ENCODE measurements around the gene MZF1. TPM values are rescaled to one million over a fixed set of nuclear protein-coding genes. Genes with fewer than 3 reads are reported as not detected.

MZF1 gene
- total RNA-seq, 1 experiment from 2014 or later: 33.0 TPM

DNA sequence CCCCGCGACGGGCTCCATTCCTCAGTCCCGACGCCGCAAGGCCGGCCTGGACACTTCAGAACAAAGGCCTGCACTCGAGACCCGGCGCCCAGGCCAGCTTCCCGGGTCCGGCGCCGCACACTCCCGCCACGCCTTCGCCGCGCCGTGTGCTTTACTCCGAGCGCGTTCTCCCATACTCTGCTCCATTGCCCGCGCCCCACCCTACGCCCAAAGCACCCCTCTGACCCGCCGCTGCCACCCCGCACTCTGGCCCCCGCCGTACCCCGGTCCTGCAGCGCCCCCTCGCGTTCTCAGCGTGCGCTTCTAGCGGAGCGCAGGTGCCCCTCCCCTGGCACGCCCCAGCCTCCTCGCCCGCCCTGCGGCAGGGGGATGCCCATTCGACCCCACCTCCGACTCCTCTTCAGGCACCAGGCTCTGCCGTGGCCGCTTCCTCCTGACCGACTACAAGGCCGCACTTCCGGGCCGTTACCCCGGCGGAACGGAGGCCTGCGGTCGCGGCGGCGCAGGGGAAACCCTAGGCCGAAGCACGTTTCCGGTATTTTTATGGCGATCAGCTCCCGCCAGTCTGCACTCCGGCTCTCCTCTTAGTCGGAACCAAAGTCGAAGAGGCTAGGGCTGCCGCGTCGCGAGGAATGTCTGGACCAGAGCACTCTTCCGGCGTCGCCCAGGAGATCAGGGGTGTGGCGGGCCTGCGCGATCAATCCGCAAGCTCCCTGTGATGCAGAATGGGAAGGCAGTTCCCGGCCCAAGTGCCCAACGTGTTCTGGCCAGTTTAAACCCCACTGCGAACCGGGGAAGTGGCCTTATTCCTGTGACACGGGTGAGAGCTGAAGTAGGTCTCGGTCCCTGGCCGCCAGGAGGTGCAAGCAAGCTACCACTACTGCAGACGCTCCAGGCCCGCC, 53.5 kb downstream of the MZF1 start, which contains the start of gene ZBTB45 (continued):
- TF ChIP-seq, protein P1, sequence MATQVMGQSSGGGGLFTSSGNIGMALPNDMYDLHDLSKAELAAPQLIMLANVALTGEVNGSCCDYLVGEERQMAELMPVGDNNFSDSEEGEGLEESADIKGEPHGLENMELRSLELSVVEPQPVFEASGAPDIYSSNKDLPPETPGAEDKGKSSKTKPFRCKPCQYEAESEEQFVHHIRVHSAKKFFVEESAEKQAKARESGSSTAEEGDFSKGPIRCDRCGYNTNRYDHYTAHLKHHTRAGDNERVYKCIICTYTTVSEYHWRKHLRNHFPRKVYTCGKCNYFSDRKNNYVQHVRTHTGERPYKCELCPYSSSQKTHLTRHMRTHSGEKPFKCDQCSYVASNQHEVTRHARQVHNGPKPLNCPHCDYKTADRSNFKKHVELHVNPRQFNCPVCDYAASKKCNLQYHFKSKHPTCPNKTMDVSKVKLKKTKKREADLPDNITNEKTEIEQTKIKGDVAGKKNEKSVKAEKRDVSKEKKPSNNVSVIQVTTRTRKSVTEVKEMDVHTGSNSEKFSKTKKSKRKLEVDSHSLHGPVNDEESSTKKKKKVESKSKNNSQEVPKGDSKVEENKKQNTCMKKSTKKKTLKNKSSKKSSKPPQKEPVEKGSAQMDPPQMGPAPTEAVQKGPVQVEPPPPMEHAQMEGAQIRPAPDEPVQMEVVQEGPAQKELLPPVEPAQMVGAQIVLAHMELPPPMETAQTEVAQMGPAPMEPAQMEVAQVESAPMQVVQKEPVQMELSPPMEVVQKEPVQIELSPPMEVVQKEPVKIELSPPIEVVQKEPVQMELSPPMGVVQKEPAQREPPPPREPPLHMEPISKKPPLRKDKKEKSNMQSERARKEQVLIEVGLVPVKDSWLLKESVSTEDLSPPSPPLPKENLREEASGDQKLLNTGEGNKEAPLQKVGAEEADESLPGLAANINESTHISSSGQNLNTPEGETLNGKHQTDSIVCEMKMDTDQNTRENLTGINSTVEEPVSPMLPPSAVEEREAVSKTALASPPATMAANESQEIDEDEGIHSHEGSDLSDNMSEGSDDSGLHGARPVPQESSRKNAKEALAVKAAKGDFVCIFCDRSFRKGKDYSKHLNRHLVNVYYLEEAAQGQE (IDR thresholded peaks at IDR 0.05; ENCODE audit: low read depth): no peak
- peak; percentile 93; the same call in 1 of the 2 replicates for TF ChIP-seq SRF (IDR thresholded peaks at IDR 0.05; ENCODE audit: low read depth)
- TF ChIP-seq ZNF274 (IDR thresholded peaks at IDR 0.05; ENCODE audit: low read depth, low read length): no peak
- TF ChIP-seq EGR1 (IDR thresholded peaks at IDR 0.05; ENCODE audit: low read depth): no peak

- Histone ChIP-seq H3K4me1 (ENCODE audit: control insufficient read depth in 1 of 2, insufficient read depth in 2 of 2, low read length in 2 of 2) (peaks cover 12 to 38% of the 10 kb centered on the region in 2 experiments), H3K36me3 (ENCODE audit: control insufficient read depth in 1 of 2, insufficient read depth in 2 of 2, low read length in 2 of 2) (peaks cover 2 to 17% of the 10 kb centered on the region in 2 experiments; a peak in 2 of 4 replicates), H3K4me2 (ENCODE audit: low read length) (peak overlapping the region; percentile 91), H3K27me3 (ENCODE audit: insufficient read depth, low read length) (no peaks in the 10 kb centered on the region), H3K9me3 (ENCODE audit: control insufficient read depth in 1 of 2, insufficient read depth in 1 of 2, low read depth in 1 of 2, low read length in 2 of 2) (no peaks in the 10 kb centered on the region), H2AFZ (ENCODE audit: low read depth, low read length, poor library complexity, severe bottlenecking) (no peak overlapping the region), H3K9me2 (ENCODE audit: insufficient read depth) (no peaks in the 10 kb centered on the region), H3K4me3 (replicated peaks in 1 of 2; ENCODE audit: low read depth in 1 of 2, low read length in 2 of 2) (peak overlapping the region; percentile 78 to 90), H3K9ac (ENCODE audit: low read length) (peak overlapping the region; percentile 84), H4K20me1 (ENCODE audit: insufficient read depth) (no peaks in the 10 kb centered on the region), H3K79me2 (ENCODE audit: insufficient read depth, low read length) (peaks cover 47% of the 10 kb centered on the region), H3K27ac (ENCODE audit: low read depth, low read length) (peak overlapping the region; percentile 91)
- POLR2A ChIA-PET: interaction anchor here (1.3 to 3.8 kb wide), 5 partner anchors 18 to 156 kb away, joined by 3 to 33 read pairs (median 10); partner anchors contain the start of genes CHMP2A, TRIM28 and ZNF497
- RAD21 ChIA-PET (ENCODE audit: low non-redundant PET in 1 of 2, low total read pairs in 2 of 2, uncharacterized antibody in 2 of 2, unreplicated experiment in 2 of 2): interaction anchor here in 1 of 2 experiments (2.2 kb wide), 1 partner anchor 36 kb away, joined by 6 read pairs; the partner anchor contains the start of gene CHMP2A
- intact Hi-C loops (cut with micrococcal nuclease): loop anchor here (1.0 to 5.0 kb wide), 3 partner anchors 25 to 302 kb away; partner anchors contain the start of genes TRIM28 and ZSCAN22
- BruUV-seq (replicated peaks): no TSS peak
- ATAC-seq (peak; percentile 41), DNase-seq (ENCODE audit: low read depth, low spot score) (no peak)
- no peak for TF ChIP-seq SRF (IDR thresholded peaks at IDR 0.05; ENCODE audit: low read depth)
- no peak for TF ChIP-seq ZFX (IDR thresholded peaks at IDR 0.05)
- TF ChIP-seq, protein P2, sequence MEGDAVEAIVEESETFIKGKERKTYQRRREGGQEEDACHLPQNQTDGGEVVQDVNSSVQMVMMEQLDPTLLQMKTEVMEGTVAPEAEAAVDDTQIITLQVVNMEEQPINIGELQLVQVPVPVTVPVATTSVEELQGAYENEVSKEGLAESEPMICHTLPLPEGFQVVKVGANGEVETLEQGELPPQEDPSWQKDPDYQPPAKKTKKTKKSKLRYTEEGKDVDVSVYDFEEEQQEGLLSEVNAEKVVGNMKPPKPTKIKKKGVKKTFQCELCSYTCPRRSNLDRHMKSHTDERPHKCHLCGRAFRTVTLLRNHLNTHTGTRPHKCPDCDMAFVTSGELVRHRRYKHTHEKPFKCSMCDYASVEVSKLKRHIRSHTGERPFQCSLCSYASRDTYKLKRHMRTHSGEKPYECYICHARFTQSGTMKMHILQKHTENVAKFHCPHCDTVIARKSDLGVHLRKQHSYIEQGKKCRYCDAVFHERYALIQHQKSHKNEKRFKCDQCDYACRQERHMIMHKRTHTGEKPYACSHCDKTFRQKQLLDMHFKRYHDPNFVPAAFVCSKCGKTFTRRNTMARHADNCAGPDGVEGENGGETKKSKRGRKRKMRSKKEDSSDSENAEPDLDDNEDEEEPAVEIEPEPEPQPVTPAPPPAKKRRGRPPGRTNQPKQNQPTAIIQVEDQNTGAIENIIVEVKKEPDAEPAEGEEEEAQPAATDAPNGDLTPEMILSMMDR (IDR thresholded peaks at IDR 0.05 in 2 of 3, conservative IDR thresholded peaks at IDR 0.05 in 1 of 3; ENCODE audit: borderline replicate concordance in 1 of 3, insufficient read depth in 1 of 3, low read depth in 2 of 3, low read length in 2 of 3): peak; percentile 36 to 75 (median 51); a peak in 4 of 6 replicates
- TF ChIP-seq YY1 (IDR thresholded peaks at IDR 0.05; ENCODE audit: extremely low read depth, insufficient replicate concordance, low read depth, low read length): peak; percentile 25
- TF ChIP-seq, protein P1 (IDR thresholded peaks at IDR 0.05; ENCODE audit: low read depth): no peak
- CTCF ChIA-PET: interaction anchor here (0.5 to 3.3 kb wide), 11 partner anchors 12 to 291 kb away, joined by 3 to 20 read pairs (median 4); partner anchors contain the start of genes CHMP2A, TRIM28, ZNF446 and ZNF497
These were observed 54.1 kb downstream of the MZF1 start for GRCh38 chr19:58519087-58519354.

Measured in HCT116 (cell line).